ENCODE measurements around the gene RASGEF1C. TPM values are rescaled to one million over a fixed set of nuclear protein-coding genes. Genes with fewer than 3 reads are reported as not detected.

Gene RASGEF1C
- total RNA-seq: not detected in 2 replicates

DNA sequence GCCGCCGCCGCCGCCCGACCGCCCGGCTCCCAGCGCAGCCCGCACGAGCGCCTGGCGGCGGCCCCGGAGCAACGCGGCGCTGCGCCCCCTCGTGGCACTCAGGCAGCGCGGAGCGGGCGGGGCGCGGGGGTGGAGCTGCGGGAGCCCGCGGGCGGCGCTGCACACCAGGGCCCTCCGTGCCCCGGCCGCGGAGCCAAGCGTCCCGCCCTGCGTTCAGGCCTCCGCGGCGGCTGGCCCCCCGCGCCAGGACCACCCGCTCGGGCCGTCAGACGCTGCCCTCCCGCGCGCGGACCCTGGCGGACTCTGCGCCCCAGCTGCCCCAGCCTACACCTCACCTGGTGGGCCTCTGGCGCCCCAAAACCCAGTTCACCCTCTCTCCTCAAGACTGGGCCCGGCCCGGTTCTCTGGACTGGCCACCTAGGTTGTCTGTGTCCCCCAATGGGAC lies at the start of gene RASGEF1C:
TSS of gene RASGEF1C (minus strand) at position 75 of the 445 bp plus-strand sequence. CDS start 71,159 bp downstream, outside the sequence.
- DNase-seq (ENCODE audit: low read depth in 2 of 2): peak; percentile 12 to 71

GRCh38 chr5:180253036-180253824 lies 44.2 kb upstream of the RASGEF1C start:
- DNase-seq (ENCODE audit: low read depth in 2 of 2): no peak

- no peak for DNase-seq (ENCODE audit: low read depth in 2 of 2)
Measured at GRCh38 chr5:180251887-180252286, 42.9 kb upstream of the RASGEF1C start.

DNA sequence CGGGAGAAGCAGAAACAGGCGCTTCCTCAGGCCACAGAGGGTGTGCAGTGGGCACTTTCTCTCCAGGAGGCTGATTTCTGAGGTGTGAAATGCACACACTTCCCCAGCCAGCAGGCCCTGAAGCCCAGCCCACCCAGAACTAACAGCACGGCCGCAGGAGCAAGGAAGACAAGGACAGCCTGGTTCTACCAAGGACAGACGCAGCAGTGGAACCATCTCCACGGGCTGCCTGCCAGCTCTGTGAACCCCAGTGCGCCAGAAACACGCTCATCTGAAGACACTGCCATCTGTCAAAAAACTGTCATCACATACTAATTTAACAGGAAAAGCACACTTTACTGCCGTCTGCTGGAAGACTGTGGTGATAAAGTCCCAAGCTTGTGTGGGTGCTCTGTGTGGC lies 42.1 kb upstream of the RASGEF1C start:
- no peak for DNase-seq (ENCODE audit: low read depth in 2 of 2)

DNA sequence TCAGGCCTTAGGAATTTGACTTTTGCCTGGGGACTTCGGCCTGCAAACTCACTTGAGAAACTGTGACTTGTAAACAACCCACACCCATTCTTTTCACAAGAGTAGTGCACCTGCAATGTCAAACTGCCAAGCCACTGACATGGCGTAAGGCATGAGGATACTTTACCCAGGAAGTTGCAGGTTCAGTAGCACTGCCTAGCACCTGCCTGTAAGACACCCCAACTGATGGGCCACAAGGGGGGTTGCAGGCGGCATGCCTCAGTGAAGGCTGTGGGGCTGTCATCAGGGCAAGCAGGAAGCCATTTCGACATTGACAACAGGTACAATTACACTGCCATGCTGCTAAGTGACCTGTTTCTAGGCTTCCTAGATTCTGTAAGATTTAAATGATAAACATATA lies 41.3 kb upstream of the RASGEF1C start:
- DNase-seq (ENCODE audit: low read depth in 2 of 2): no peak

- no peak for DNase-seq (ENCODE audit: low read depth in 2 of 2)
Measured at GRCh38 chr5:180241600-180241999, 32.6 kb upstream of the RASGEF1C start.

GRCh38 chr5:180238631-180239030 lies 29.6 kb upstream of the RASGEF1C start:
- DNase-seq (ENCODE audit: low read depth in 2 of 2): no peak

DNA sequence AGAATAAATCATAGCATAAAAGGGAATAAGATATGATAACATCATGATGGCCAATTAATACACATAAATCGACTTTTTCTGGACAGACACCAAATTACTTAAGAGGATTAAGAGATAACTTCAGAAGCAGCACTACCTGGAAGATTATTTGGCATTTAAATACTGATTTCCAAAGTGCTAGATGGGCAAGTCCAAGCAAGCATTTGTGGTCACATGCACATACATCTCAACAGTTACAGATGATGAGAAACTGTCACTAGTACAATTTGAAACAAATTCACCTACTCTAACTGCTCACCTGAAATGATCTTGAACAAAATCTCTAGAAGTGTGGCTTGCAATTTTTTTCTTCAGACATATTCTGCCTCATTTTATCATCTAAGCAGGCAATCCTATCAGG lies 26.8 kb upstream of the RASGEF1C start:
- DNase-seq (ENCODE audit: low read depth in 2 of 2): no peak

- no peak for DNase-seq (ENCODE audit: low read depth in 2 of 2)
Measured at GRCh38 chr5:180235077-180235476, 26.1 kb upstream of the RASGEF1C start.

- DNase-seq (ENCODE audit: low read depth in 2 of 2): no peak
Measured at GRCh38 chr5:180234271-180234670, 25.3 kb upstream of the RASGEF1C start.

GRCh38 chr5:180233729-180234128 lies 24.7 kb upstream of the RASGEF1C start:
- DNase-seq (ENCODE audit: low read depth in 2 of 2): no peak

- no peak for DNase-seq (ENCODE audit: low read depth in 2 of 2)
Measured at GRCh38 chr5:180230017-180230416, 21.0 kb upstream of the RASGEF1C start.

DNA sequence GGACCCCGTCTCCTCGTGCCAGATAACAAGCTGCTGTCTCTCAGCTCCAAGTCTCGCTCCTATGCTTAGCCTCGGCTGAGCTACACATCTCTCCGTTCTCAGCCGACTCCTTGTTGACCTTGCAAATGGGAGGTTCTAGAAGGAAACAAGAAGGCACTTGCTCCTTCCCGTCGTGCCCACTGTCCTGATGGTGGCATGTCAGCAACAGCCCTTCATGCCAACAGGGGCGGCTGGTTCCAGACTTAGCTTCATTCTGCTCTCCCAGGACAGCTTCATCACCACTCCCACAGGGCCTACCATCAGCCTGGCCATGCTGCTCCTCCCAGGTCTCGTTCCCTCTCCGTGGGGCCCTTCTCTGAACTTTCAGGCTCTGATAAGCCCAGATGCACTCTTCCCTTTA lies 13.0 kb upstream of the RASGEF1C start:
- DNase-seq (ENCODE audit: low read depth in 2 of 2): no peak

DNA sequence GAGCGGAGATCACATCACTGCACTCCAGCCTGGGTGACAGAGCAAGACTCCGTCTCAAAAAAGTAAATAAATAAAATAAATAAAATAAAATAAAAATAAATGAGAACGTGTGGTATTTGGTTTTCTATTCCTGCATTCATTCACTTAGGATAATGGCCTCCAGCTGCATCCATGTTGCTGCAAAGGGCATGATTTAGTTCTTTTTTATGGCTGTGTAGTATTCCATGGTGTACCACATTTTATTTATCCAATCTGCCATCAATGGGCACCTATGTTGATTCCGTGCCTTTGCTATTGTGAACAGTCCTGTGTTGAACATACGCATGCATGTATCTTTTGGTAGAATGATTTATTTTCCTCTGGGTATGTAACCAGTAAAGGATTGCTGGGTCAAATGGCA lies 8.8 kb upstream of the RASGEF1C start:
- DNase-seq (ENCODE audit: low read depth in 2 of 2): no peak

GRCh38 chr5:180216646-180217171 lies 7.7 kb upstream of the RASGEF1C start:
- no peak for DNase-seq (ENCODE audit: low read depth in 2 of 2)

- no peak for DNase-seq (ENCODE audit: low read depth in 2 of 2)
Measured at GRCh38 chr5:180215783-180216630, 7.0 kb upstream of the RASGEF1C start.

DNA sequence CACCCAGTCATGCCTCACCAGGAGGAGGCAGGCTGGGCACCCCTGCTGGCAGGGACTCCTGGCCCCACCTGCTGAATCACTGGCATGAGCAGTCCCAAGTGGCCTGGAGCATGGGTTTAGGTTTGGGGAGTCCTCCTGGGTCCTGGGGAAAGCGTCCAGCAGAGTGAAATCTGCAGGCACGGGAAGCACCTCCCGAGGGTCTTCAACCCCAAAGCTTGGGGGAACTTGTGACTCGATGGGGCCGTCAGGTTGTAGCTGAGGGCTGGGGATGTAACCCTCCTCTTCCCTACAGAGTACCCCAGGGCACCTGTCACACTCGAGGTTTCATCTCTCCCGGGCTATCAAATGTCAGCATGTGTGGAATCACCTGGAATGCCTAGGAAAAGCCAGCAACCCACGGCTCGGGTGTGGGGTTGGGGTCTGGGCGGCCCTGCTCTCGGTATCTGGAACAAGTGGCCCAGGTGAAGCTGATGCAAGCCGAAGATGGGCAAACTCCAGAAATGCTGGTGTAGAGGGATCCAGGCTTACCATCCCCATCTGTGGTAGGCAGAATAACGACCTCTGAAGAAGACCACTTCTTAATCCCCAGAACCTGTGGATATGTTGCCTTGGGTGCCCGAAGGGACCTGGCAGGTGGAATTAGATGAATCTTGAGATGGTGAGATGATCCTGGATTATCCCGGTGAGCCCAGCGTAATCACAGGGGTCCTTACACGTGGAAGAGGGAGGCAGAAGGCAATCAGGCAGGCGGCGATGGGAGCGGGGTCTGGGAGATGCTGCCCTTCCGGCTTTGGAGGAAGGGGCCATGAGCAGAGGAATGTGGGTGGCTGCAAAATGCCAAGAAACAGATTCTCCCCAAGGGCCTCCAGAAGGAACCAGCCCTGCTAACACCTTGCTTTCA lies 6.1 kb upstream of the RASGEF1C start:
- DNase-seq (ENCODE audit: low read depth in 2 of 2): no peak

DNA sequence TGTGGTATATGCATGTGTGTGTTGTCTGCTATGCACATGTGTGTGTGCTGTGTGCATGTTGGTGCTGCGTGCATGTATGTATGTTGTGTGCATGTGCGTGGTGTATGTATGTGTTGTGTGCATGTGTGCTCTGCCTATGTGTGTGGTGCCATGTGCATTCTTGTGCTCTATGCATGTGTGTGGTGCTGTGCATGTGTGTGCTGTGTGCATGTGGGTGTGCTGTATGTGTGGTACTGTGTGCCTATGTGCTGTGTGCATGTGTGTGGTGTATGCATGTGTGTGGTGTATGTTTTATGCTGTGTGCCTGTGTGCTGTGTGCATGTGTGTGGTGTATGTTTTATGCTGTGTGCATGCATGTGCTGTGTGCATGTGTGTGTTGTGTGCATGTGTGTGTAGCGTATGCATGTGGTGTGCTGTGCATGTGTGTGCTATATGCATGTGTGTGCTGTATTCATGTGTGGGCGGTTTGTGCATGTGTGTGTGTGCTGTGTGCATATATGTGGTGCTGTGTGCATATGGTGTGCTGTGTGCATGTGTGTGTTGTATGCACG lies 4.7 kb upstream of the RASGEF1C start:
- no peak for DNase-seq (ENCODE audit: low read depth in 2 of 2)

DNA sequence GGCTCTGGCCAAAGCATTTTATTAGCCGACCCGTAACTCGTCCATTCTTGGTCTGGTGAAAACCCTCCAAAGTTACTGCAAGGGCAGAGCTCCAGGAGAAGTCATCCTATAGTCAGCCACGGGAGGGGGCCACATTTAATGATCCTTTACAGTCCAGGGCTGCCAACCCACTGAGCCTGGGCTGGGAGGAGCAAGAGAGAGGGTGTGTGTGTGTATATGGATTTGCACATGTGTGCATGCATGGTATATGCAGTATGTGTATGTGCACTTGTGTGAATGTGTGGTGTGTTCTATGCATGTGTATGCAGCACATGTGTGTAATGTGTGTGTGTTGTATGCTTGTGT lies 4.2 kb upstream of the RASGEF1C start:
- peak in 1 of 2 donors; percentile 40 for DNase-seq (ENCODE audit: low read depth in 2 of 2)

GRCh38 chr5:180212363-180213255 lies 3.6 kb upstream of the RASGEF1C start:
- DNase-seq (ENCODE audit: low read depth in 2 of 2): no peak

Measured in dermis microvascular lymphatic vessel endothelial cell (primary cell).